ENCODE data around the gene POLR2F. TPM values are rescaled to one million over a fixed set of nuclear protein-coding genes. Genes with fewer than 3 reads are reported as not detected.

The POLR2F gene
- total RNA-seq, 1 experiment from 2014 or later, result 141 TPM

DNA sequence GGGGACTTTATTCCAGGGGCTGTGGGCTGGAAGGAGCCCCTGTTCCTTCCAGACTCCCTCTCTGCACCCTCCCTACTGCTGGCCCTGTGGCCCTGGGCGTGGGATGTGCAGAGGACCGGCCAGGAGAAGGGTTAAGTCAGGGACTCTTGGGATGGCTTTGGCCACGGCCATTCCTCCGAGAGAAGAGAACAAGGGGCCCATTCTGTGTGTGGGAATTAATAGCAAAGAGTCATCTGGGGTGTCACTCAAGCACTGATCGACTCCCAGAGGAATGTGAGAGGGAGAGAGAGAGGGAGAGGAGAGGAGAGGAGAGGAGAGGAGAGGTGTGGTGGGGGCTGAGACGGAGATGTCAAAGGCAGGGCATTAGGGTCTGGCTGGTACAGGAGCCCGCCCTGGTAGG, 45.0 kb downstream of the POLR2F start:
- H3K27ac ChIP-seq (ENCODE audit: insufficient read length, low read depth, low read length), result no peak overlapping the region
- H2BK120ac ChIP-seq (ENCODE audit: low read depth, low read length, poor library complexity, severe bottlenecking), result no peak overlapping the region
- no peaks in the 10 kb centered on the region for H3K79me1 ChIP-seq (ENCODE audit: insufficient read depth, low read depth, low read length, poor library complexity, severe bottlenecking)
- no peak overlapping the region for H2BK20ac ChIP-seq (ENCODE audit: low read depth, low read length, poor library complexity, severe bottlenecking)
- no peak overlapping the region for H2BK5ac ChIP-seq (ENCODE audit: insufficient read length, low read length)
- H4K91ac ChIP-seq (ENCODE audit: insufficient read length, low read depth, low read length), result no peak overlapping the region
- no peak overlapping the region for H4K8ac ChIP-seq (replicated peaks; ENCODE audit: insufficient read length, low read depth, low read length)
- no peak overlapping the region for H3K18ac ChIP-seq (ENCODE audit: insufficient read length, low read depth, low read length)
- H3K23me2 ChIP-seq (ENCODE audit: insufficient read length, low read depth, low read length, poor library complexity, severe bottlenecking), result no peaks in the 10 kb centered on the region
- H3K9ac ChIP-seq (ENCODE audit: extremely low read depth, insufficient read length, low read length), result no peak overlapping the region
- H3K27me3 ChIP-seq (ENCODE audit: insufficient read depth, low read length), result no peaks in the 10 kb centered on the region
- no peak overlapping the region for H3K4me2 ChIP-seq (ENCODE audit: insufficient read depth, insufficient read length, low read length)
- no peak overlapping the region for H2AFZ ChIP-seq (ENCODE audit: low read length)
- H3K4me1 ChIP-seq (ENCODE audit: insufficient read depth, low read length), result peaks cover 3% of the 10 kb centered on the region; the same call in 1 of the 2 replicates
- Mint-ChIP-seq H3K27ac (peak overlapping the region in 1 of 3 experiments; percentile 30; a peak in 1 of 7 replicates), H3K27me3 (ENCODE audit: low read depth) (peaks cover 17% of the 10 kb centered on the region), H3K36me3 (ENCODE audit: insufficient read depth in 1 of 3, low read depth in 3 of 3) (peaks cover 0 to 1% (median 0%) of the 10 kb centered on the region in 3 experiments; a peak in 1 of 7 replicates), H3K9me3 (no peaks in the 10 kb centered on the region), H3K4me1 (peaks cover 22 to 42% of the 10 kb centered on the region in 2 experiments), H3K4me3 (no peak overlapping the region)
- H4K5ac ChIP-seq (ENCODE audit: insufficient read length, low read depth, low read length), result no peak overlapping the region
- no peak overlapping the region for H2BK12ac ChIP-seq (ENCODE audit: insufficient read length, low read depth, low read length)
- H3K9me3 ChIP-seq (ENCODE audit: control insufficient read depth, low read depth, low read length), result no peaks in the 10 kb centered on the region
- H3K14ac ChIP-seq (ENCODE audit: insufficient read depth, low read length), result no peak overlapping the region; the same call in 1 of the 2 replicates
- H4K20me1 ChIP-seq (ENCODE audit: control insufficient read depth, insufficient read depth, insufficient read length), result no peaks in the 10 kb centered on the region
- TF ChIP-seq CTCF (conservative IDR thresholded peaks at IDR 0.05), result no peak
- H3K4ac ChIP-seq (ENCODE audit: low read depth, low read length), result no peak overlapping the region
- DNase-seq, result no peak
- no peak overlapping the region for H2BK15ac ChIP-seq (ENCODE audit: low read depth, low read length)
- no CpG with 5 or more reads among the region's 7 CpGs for WGBS (ENCODE audit: extremely low coverage, insufficient read length, low lambda C conversion rate)
- no peak overlapping the region for H3K23ac ChIP-seq (ENCODE audit: insufficient read length, low read depth, low read length)
- no peak overlapping the region for H3T11ph ChIP-seq (ENCODE audit: low read length)
- H3K79me2 ChIP-seq (ENCODE audit: insufficient read depth, low read length), result no peaks in the 10 kb centered on the region
- no peak overlapping the region for H2AK5ac ChIP-seq (ENCODE audit: insufficient read length, low read length)
- no peak overlapping the region for H3K56ac ChIP-seq (ENCODE audit: insufficient read length, low read depth, low read length)

All from H9 (cell line).